Measurements from ENCODE around the gene TBC1D22A.

Gene TBC1D22A

GRCh38 chr22:46762238-46763050 lies at the start of gene TBC1D22A:
Gene TBC1D22A (plus strand): TSS chr22:46762650. CDS start chr22:46762787, 137 bp downstream.
- no peaks in the 10 kb centered on the region for H3K27me3 ChIP-seq (ENCODE audit: insufficient read depth, low read length)
- peaks cover 6% of the 10 kb centered on the region; the same call in 1 of the 2 replicates for H3F3A ChIP-seq (ENCODE audit: insufficient read depth, low read length)
- H3K27ac ChIP-seq (ENCODE audit: low read depth, low read length, poor library complexity, severe bottlenecking), result peak within 1 kb of the TSS; percentile 90
- H3K36me3 ChIP-seq (ENCODE audit: insufficient read depth, low read length), result peaks cover 7% of the 10 kb centered on the region; the same call in 1 of the 2 replicates
- H3K9ac ChIP-seq (ENCODE audit: low read length), result peak within 1 kb of the TSS; percentile 97
- H3K4me3 ChIP-seq (ENCODE audit: low read depth, low read length, poor library complexity, severe bottlenecking), result peak within 1 kb of the TSS; percentile 93
- no peaks in the 10 kb centered on the region for H4K20me1 ChIP-seq (ENCODE audit: insufficient read depth, low read length)
- H3K4me2 ChIP-seq (ENCODE audit: low read length), result peak within 1 kb of the TSS; percentile 89
- H3K9me2 ChIP-seq (ENCODE audit: low read depth, low read length), result no peaks in the 10 kb centered on the region
- H2AFZ ChIP-seq (ENCODE audit: low read length), result no peak within 1 kb of the TSS
- TF ChIP-seq EZH2 (IDR thresholded peaks at IDR 0.05; ENCODE audit: borderline replicate concordance, low read length) (no peak), CTCF (IDR thresholded peaks at IDR 0.05; ENCODE audit: low read length) (no peak; the same call in 1 of the 2 replicates)
- no peaks in the 10 kb centered on the region for H3K9me3 ChIP-seq (ENCODE audit: low read length)
- H3K4me1 ChIP-seq (ENCODE audit: insufficient read depth, low read length, severe bottlenecking), result peaks cover 57% of the 10 kb centered on the region
- peaks cover 32% of the 10 kb centered on the region for H3K79me2 ChIP-seq (ENCODE audit: insufficient read depth, low read length)

- Histone ChIP-seq H3K4me1 (ENCODE audit: insufficient read depth, low read length, severe bottlenecking) (no peaks in the 10 kb centered on the region), H3K79me2 (ENCODE audit: insufficient read depth, low read length) (no peaks in the 10 kb centered on the region), H3F3A (ENCODE audit: insufficient read depth, low read length) (0 out of 2 replicates have a peak, but pooled peaks cover 3% of the 10 kb centered on the region), H3K36me3 (ENCODE audit: insufficient read depth, low read length) (peaks cover 92% of the 10 kb centered on the region), H3K27me3 (ENCODE audit: insufficient read depth, low read length) (no peaks in the 10 kb centered on the region), H3K4me2 (ENCODE audit: low read length) (no peak overlapping the region), H3K9ac (ENCODE audit: low read length) (no peak overlapping the region), H3K27ac (ENCODE audit: low read depth, low read length, poor library complexity, severe bottlenecking) (no peak overlapping the region), H2AFZ (ENCODE audit: low read length) (no peak overlapping the region), H4K20me1 (ENCODE audit: insufficient read depth, low read length) (no peaks in the 10 kb centered on the region), H3K9me3 (ENCODE audit: low read length) (no peaks in the 10 kb centered on the region), H3K9me2 (ENCODE audit: low read depth, low read length) (no peaks in the 10 kb centered on the region), H3K4me3 (ENCODE audit: low read depth, low read length, poor library complexity, severe bottlenecking) (no peak overlapping the region)
- TF ChIP-seq EZH2 (IDR thresholded peaks at IDR 0.05; ENCODE audit: borderline replicate concordance, low read length) (no peak), CTCF (IDR thresholded peaks at IDR 0.05; ENCODE audit: low read length) (no peak)
Observed at GRCh38 chr22:46714550-46714949, 47.9 kb upstream of the TBC1D22A start.

DNA sequence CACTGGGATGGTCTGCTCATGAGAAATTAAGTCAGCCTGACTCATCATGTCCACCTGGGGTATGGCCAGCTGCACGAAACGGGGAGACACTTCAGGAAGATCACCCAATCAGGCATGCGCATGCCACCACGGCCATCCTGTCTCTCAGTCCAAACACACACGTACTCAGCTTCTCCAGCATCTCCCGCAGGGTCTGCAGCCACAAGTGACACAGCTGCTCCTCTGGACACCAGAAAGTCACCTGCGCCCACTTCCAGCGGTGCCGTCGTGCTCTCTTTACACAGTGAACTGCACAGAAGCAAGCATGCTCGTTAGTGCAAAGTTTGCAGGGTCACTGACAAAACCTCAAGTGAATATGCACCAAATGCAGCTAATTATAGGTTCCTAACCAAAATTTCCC lies 42.5 kb upstream of the TBC1D22A start:
- Histone ChIP-seq H3K27ac (ENCODE audit: low read depth, low read length, poor library complexity, severe bottlenecking) (no peak overlapping the region), H3K27me3 (ENCODE audit: insufficient read depth, low read length) (no peaks in the 10 kb centered on the region), H3F3A (ENCODE audit: insufficient read depth, low read length) (no peaks in the 10 kb centered on the region), H3K9ac (ENCODE audit: low read length) (no peak overlapping the region), H3K9me3 (ENCODE audit: low read length) (no peaks in the 10 kb centered on the region), H3K4me1 (ENCODE audit: insufficient read depth, low read length, severe bottlenecking) (no peaks in the 10 kb centered on the region), H2AFZ (ENCODE audit: low read length) (no peak overlapping the region), H3K36me3 (ENCODE audit: insufficient read depth, low read length) (peaks cover 76% of the 10 kb centered on the region), H3K79me2 (ENCODE audit: insufficient read depth, low read length) (no peaks in the 10 kb centered on the region), H4K20me1 (ENCODE audit: insufficient read depth, low read length) (no peaks in the 10 kb centered on the region), H3K4me3 (ENCODE audit: low read depth, low read length, poor library complexity, severe bottlenecking) (no peak overlapping the region), H3K4me2 (ENCODE audit: low read length) (no peak overlapping the region), H3K9me2 (ENCODE audit: low read depth, low read length) (no peaks in the 10 kb centered on the region)
- TF ChIP-seq EZH2 (IDR thresholded peaks at IDR 0.05; ENCODE audit: borderline replicate concordance, low read length) (no peak), CTCF (IDR thresholded peaks at IDR 0.05; ENCODE audit: low read length) (no peak)
